Measurements from ENCODE around the gene RSRC1.
"Not testable (repeated sequence)": the region's sequence is repeated elsewhere in the genome, so short reads cannot be mapped to it uniquely, and the experiment has no call there.

RSRC1 gene

DNA sequence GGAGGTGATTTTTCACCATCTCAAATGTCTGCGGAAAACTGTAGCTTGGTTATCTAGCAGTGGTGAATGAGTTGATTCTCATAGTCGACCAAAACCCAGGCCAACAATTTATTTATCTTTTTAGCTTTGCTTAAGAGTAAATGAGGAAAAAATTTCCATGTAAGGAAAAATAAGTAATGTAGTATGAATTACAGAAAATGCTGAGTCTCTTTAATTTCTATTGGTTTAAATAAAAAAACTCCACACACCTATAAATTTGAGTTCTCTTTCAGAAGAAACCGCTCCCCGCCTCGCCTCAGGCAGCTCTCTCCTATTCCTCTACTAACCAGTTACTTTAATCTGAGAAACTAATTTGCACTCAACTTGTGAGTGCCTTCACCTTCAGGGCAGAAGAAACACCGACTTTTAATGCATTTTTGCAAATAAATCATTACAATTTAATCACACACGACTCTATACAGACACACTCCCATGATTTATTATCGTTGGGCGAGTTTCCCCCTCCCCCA is 540 bp upstream of the RSRC1 start:
- Histone ChIP-seq H3K27ac (ENCODE audit: low read depth, low read length) (peak overlapping the region; percentile 80), H3K27me3 (ENCODE audit: low read length) (no peaks in the 10 kb centered on the region), H3K9me2 (replicated peaks; ENCODE audit: insufficient read depth, low read length) (no peaks in the 10 kb centered on the region)

GRCh38 chr3:158110658-158111018 is 749 bp downstream of the RSRC1 start:
- Histone ChIP-seq H3K27me3 (ENCODE audit: low read length) (no peaks in the 10 kb centered on the region), H4K20me1 (ENCODE audit: low read depth, low read length) (no peaks in the 10 kb centered on the region; the same call in 1 of the 2 replicates), H3K27ac (ENCODE audit: low read depth, low read length) (peak overlapping the region; percentile 80), H3K9me2 (replicated peaks; ENCODE audit: insufficient read depth, low read length) (no peaks in the 10 kb centered on the region), H3F3A (ENCODE audit: insufficient read depth) (peaks cover 21% of the 10 kb centered on the region; the same call in 1 of the 2 replicates), H3K4me2 (ENCODE audit: low read depth, low read length, poor library complexity, severe bottlenecking) (peak overlapping the region; percentile 87), H3K9ac (ENCODE audit: low read length) (peak overlapping the region; percentile 67), H3K79me2 (ENCODE audit: insufficient read depth, low read length) (peaks cover 64% of the 10 kb centered on the region), H3K9me3 (ENCODE audit: insufficient read depth, low read length) (no peaks in the 10 kb centered on the region), H3K4me3 (ENCODE audit: insufficient read depth, low read length, poor library complexity, severe bottlenecking) (peak overlapping the region; percentile 99), H2AFZ (ENCODE audit: low read depth, low read length, severe bottlenecking) (peak overlapping the region; percentile 73), H3K36me3 (ENCODE audit: low read length) (no peaks in the 10 kb centered on the region; the same call in 1 of the 2 replicates)
- no peak for TF ChIP-seq EZH2phosphoT487 (conservative IDR thresholded peaks at IDR 0.05; ENCODE audit: low read length)
- TF ChIP-seq CTCF (IDR thresholded peaks at IDR 0.05; ENCODE audit: insufficient read depth, low read length, poor library complexity, severe bottlenecking), result no peak

More for the DNA sequence above, 540 bp upstream of the RSRC1 start:
- Histone ChIP-seq H3K4me3 (ENCODE audit: insufficient read depth, low read length, poor library complexity, severe bottlenecking) (peak overlapping the region; percentile 99), H3K79me2 (ENCODE audit: insufficient read depth, low read length) (peaks cover 51% of the 10 kb centered on the region), H3K9me3 (ENCODE audit: insufficient read depth, low read length) (no peaks in the 10 kb centered on the region), H3K4me2 (ENCODE audit: low read depth, low read length, poor library complexity, severe bottlenecking) (peak overlapping the region; percentile 87), H4K20me1 (ENCODE audit: low read depth, low read length) (no peaks in the 10 kb centered on the region), H3K9ac (ENCODE audit: low read length) (peak overlapping the region; percentile 67), H3F3A (ENCODE audit: insufficient read depth) (peaks cover 21% of the 10 kb centered on the region; the same call in 1 of the 2 replicates), H2AFZ (ENCODE audit: low read depth, low read length, severe bottlenecking) (peak overlapping the region; percentile 73), H3K36me3 (ENCODE audit: low read length) (no peaks in the 10 kb centered on the region; the same call in 1 of the 2 replicates)
- TF ChIP-seq CTCF (IDR thresholded peaks at IDR 0.05; ENCODE audit: insufficient read depth, low read length, poor library complexity, severe bottlenecking) (no peak), EZH2phosphoT487 (conservative IDR thresholded peaks at IDR 0.05; ENCODE audit: low read length) (no peak)

- Histone ChIP-seq H3K4me3 (ENCODE audit: insufficient read depth, low read length, poor library complexity, severe bottlenecking) (peak overlapping the region; percentile 99), H3K27ac (ENCODE audit: low read depth, low read length) (no peak overlapping the region), H3K79me2 (ENCODE audit: insufficient read depth, low read length) (peaks cover 76% of the 10 kb centered on the region), H3K9ac (ENCODE audit: low read length) (no peak overlapping the region), H3F3A (ENCODE audit: insufficient read depth) (peaks cover 21% of the 10 kb centered on the region; the same call in 1 of the 2 replicates), H3K9me3 (ENCODE audit: insufficient read depth, low read length) (no peaks in the 10 kb centered on the region), H3K36me3 (ENCODE audit: low read length) (no peaks in the 10 kb centered on the region; the same call in 1 of the 2 replicates), H4K20me1 (ENCODE audit: low read depth, low read length) (peaks cover 12% of the 10 kb centered on the region), H3K27me3 (ENCODE audit: low read length) (no peaks in the 10 kb centered on the region), H3K4me2 (ENCODE audit: low read depth, low read length, poor library complexity, severe bottlenecking) (peak overlapping the region; percentile 87), H2AFZ (ENCODE audit: low read depth, low read length, severe bottlenecking) (no peak overlapping the region), H3K9me2 (replicated peaks; ENCODE audit: insufficient read depth, low read length) (no peaks in the 10 kb centered on the region)
- TF ChIP-seq EZH2phosphoT487 (conservative IDR thresholded peaks at IDR 0.05; ENCODE audit: low read length), result no peak
- TF ChIP-seq CTCF (IDR thresholded peaks at IDR 0.05; ENCODE audit: insufficient read depth, low read length, poor library complexity, severe bottlenecking), result no peak
These were observed 2.0 kb downstream of the RSRC1 start for GRCh38 chr3:158111861-158112260.

DNA sequence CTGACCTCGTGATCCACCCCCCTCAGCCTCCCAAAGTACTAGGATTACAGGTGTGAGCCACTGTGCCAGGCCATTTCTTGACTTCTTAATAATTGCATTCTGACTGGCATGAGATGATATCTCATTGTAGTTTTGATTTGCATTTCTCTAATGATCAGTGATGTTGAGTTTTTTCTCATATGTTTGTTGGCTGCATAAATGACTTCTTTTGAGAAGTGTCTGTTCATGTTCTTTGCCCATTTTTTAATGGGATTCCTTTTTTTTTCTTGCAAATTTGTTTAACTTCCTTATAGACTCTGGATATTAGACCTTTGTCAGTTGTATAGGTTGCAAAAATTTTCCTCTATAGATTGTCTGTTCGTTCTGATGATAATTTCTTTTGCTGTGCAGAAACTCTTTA is 3.7 kb downstream of the RSRC1 start:
- H3F3A ChIP-seq (ENCODE audit: insufficient read depth), result peaks cover 12% of the 10 kb centered on the region; the same call in 1 of the 2 replicates
- H4K20me1 ChIP-seq (ENCODE audit: low read depth, low read length), result peaks cover 19% of the 10 kb centered on the region
- H3K27me3 ChIP-seq (ENCODE audit: low read length); H3K27ac ChIP-seq (ENCODE audit: low read depth, low read length); H3K4me3 ChIP-seq (ENCODE audit: insufficient read depth, low read length, poor library complexity, severe bottlenecking); H3K4me2 ChIP-seq (ENCODE audit: low read depth, low read length, poor library complexity, severe bottlenecking); H3K9me2 ChIP-seq (replicated peaks; ENCODE audit: insufficient read depth, low read length); H2AFZ ChIP-seq (ENCODE audit: low read depth, low read length, severe bottlenecking); H3K9ac ChIP-seq (ENCODE audit: low read length); H3K36me3 ChIP-seq (ENCODE audit: low read length); H3K9me3 ChIP-seq (ENCODE audit: insufficient read depth, low read length): not testable (repeated sequence)
- H3K79me2 ChIP-seq (ENCODE audit: insufficient read depth, low read length), result peaks cover 94% of the 10 kb centered on the region

Measured in SU-DHL-6 (cell line).